Astrocyte (in vitro differentiated cells and primary cell): ENCODE measurements around the gene RASSF5. TPM values are rescaled to one million over a fixed set of nuclear protein-coding genes. Genes with fewer than 3 reads are reported as not detected.

Experiments
- DNase-seq: peaks from one replicate; pipeline ENCODE4 v3.0.0-alpha.2; 2010; ENCODE audit warnings: low read depth
- FAIRE-seq: peaks from 2 replicates; lab custom pipeline; 2011; peaks lifted over from hg19 to GRCh38; lab: Jason Lieb, UNC
- H2AFZ ChIP-seq: 2 replicates; pipeline ENCODE4 v1.6.0; 2012; ENCODE audit warnings: low read depth, low read length, inconsistent platforms
- H3K27ac ChIP-seq: 2 replicates; pipeline ENCODE4 v1.5.1; 2011; ENCODE audit warnings: low read depth, low read length, inconsistent platforms
- H3K27me3 ChIP-seq: 2 replicates; pipeline ENCODE4 v1.6.0; 2011; ENCODE audit warnings: low read length, inconsistent platforms; ENCODE audit not compliant: insufficient read depth
- H3K36me3 ChIP-seq: 2 replicates; pipeline ENCODE4 v1.5.1; 2011; ENCODE audit warnings: low read length, inconsistent platforms; ENCODE audit not compliant: insufficient read depth
- H3K4me1 ChIP-seq: 2 replicates; pipeline ENCODE4 v1.5.1; 2011; ENCODE audit warnings: low read length, inconsistent platforms; ENCODE audit not compliant: insufficient read depth
- H3K4me2 ChIP-seq: 2 replicates; pipeline ENCODE4 v1.6.0; 2012; ENCODE audit warnings: low read length, inconsistent platforms
- H3K4me3 ChIP-seq: 2 replicates; pipeline ENCODE4 v1.5.1; 2011; ENCODE audit warnings: low read depth, mild to moderate bottlenecking, low read length, inconsistent platforms; ENCODE audit not compliant: insufficient read depth
- H3K79me2 ChIP-seq: 2 replicates; pipeline ENCODE4 v1.6.0; 2012; ENCODE audit warnings: mild to moderate bottlenecking, low read length, inconsistent platforms; ENCODE audit not compliant: insufficient read depth
- H3K9ac ChIP-seq: 2 replicates; pipeline ENCODE4 v1.6.0; 2012; ENCODE audit warnings: mild to moderate bottlenecking, low read length, inconsistent platforms
- H3K9me3 ChIP-seq: 2 replicates; pipeline ENCODE4 v1.5.1; 2012; ENCODE audit warnings: low read depth, mild to moderate bottlenecking, low read length, inconsistent platforms; ENCODE audit not compliant: insufficient read depth
- H4K20me1 ChIP-seq: 2 replicates; pipeline ENCODE4 v1.6.0; 2012; ENCODE audit warnings: low read length, inconsistent platforms; ENCODE audit not compliant: insufficient read depth
- H3K27ac Mint-ChIP-seq: one replicate; pipeline ENCODE4 v1.8.0; 2021; ENCODE audit warnings: mild to moderate bottlenecking, mixed read lengths; ENCODE audit not compliant: unreplicated experiment
- H3K27me3 Mint-ChIP-seq: one replicate; pipeline ENCODE4 v1.8.0; 2021; ENCODE audit warnings: low read depth, mixed read lengths; ENCODE audit not compliant: unreplicated experiment
- H3K36me3 Mint-ChIP-seq: one replicate; pipeline ENCODE4 v1.8.0; 2021; ENCODE audit warnings: low read depth, mixed read lengths; ENCODE audit not compliant: unreplicated experiment
- H3K4me1 Mint-ChIP-seq: one replicate; pipeline ENCODE4 v1.8.0; 2021; ENCODE audit warnings: low read depth, mixed read lengths; ENCODE audit not compliant: unreplicated experiment
- H3K4me3 Mint-ChIP-seq: one replicate; pipeline ENCODE4 v1.8.0; 2021; ENCODE audit warnings: mild to moderate bottlenecking, moderate library complexity, mixed read lengths; ENCODE audit not compliant: unreplicated experiment
- H3K9me3 Mint-ChIP-seq: one replicate; pipeline ENCODE4 v1.8.0; 2021; ENCODE audit warnings: mild to moderate bottlenecking, mixed read lengths; ENCODE audit not compliant: unreplicated experiment
- CTCF ChIP-seq: IDR thresholded peaks from 2 replicates; pipeline ENCODE4 v1.5.1; 2011; ENCODE audit warnings: low read depth, mild to moderate bottlenecking, inconsistent platforms, low read length, moderate library complexity; ENCODE audit not compliant: insufficient read depth
- EZH2 ChIP-seq: IDR thresholded peaks from 2 replicates; pipeline ENCODE4 v1.6.1; 2012; ENCODE audit warnings: mild to moderate bottlenecking, low read length, inconsistent platforms; ENCODE audit not compliant: insufficient read depth
- total RNA-seq: library from RNA; stranded (reverse); gene quantifications from 2 replicates; pipeline ENCODE4 v1.2.1, GENCODE V29; 2021

The RASSF5 gene
- total RNA-seq, 1 donor from 2014 or later = 0.43 TPM

DNA sequence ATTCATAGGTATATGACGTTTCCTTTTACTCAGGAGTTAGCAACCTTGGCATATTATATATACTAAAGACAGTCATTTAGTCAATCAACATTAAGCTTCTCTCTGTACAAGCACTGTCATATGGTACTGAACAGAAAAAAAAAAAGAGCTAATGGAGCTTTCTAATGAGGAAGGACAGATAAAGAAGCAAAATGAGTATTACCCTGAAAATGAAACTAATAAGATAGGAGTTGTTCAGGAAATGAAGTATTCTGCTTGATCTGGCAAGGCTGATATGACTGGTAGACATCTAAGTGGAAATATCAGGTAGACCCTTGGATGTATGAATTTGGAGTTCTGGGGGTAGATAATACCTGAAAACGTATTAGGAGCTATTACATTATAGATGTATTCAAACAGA, 41.4 kb upstream of the RASSF5 start:
- H3K4me3 Mint-ChIP-seq = no peak overlapping the region
- peaks cover 12% of the 10 kb centered on the region for H3K36me3 Mint-ChIP-seq
- peaks cover 24% of the 10 kb centered on the region for H3K4me1 Mint-ChIP-seq
- H3K27ac Mint-ChIP-seq = no peak overlapping the region
- TF ChIP-seq EZH2 = no peak
- TF ChIP-seq CTCF = no peak
- H3K27me3 Mint-ChIP-seq = no peaks in the 10 kb centered on the region
- FAIRE-seq (no peak), DNase-seq (no peak)
- H3K79me2 ChIP-seq = no peaks in the 10 kb centered on the region
- no peak overlapping the region for H3K4me2 ChIP-seq
- no peak overlapping the region for H3K27ac ChIP-seq
- no peaks in the 10 kb centered on the region for H3K9me3 Mint-ChIP-seq
- H2AFZ ChIP-seq = no peak overlapping the region
- no peaks in the 10 kb centered on the region for H4K20me1 ChIP-seq
- H3K36me3 ChIP-seq = no peaks in the 10 kb centered on the region
- no peak overlapping the region for H3K4me3 ChIP-seq
- H3K9me3 ChIP-seq = no peaks in the 10 kb centered on the region
- H3K9ac ChIP-seq = no peak overlapping the region
- no peaks in the 10 kb centered on the region for H3K27me3 ChIP-seq
- H3K4me1 ChIP-seq = peaks cover 26% of the 10 kb centered on the region

GRCh38 chr1:206466840-206467649, 40.3 kb upstream of the RASSF5 start:
- no peaks in the 10 kb centered on the region for H3K79me2 ChIP-seq
- H3K27ac Mint-ChIP-seq = no peak overlapping the region
- TF ChIP-seq EZH2 = no peak
- TF ChIP-seq CTCF = no peak
- peaks cover 5% of the 10 kb centered on the region for H3K36me3 Mint-ChIP-seq
- H3K36me3 ChIP-seq = no peaks in the 10 kb centered on the region
- H3K9ac ChIP-seq = no peak overlapping the region
- FAIRE-seq (no peak), DNase-seq (no peak)
- H3K9me3 Mint-ChIP-seq = no peaks in the 10 kb centered on the region
- H3K4me3 ChIP-seq = no peak overlapping the region
- peaks cover 37% of the 10 kb centered on the region for H3K4me1 ChIP-seq
- no peaks in the 10 kb centered on the region for H3K27me3 Mint-ChIP-seq
- H3K9me3 ChIP-seq = no peaks in the 10 kb centered on the region
- no peak overlapping the region for H3K27ac ChIP-seq
- H3K4me3 Mint-ChIP-seq = no peak overlapping the region
- H2AFZ ChIP-seq = no peak overlapping the region
- H4K20me1 ChIP-seq = no peaks in the 10 kb centered on the region
- no peak overlapping the region for H3K4me2 ChIP-seq
- H3K4me1 Mint-ChIP-seq = peaks cover 31% of the 10 kb centered on the region
- no peaks in the 10 kb centered on the region for H3K27me3 ChIP-seq

DNA sequence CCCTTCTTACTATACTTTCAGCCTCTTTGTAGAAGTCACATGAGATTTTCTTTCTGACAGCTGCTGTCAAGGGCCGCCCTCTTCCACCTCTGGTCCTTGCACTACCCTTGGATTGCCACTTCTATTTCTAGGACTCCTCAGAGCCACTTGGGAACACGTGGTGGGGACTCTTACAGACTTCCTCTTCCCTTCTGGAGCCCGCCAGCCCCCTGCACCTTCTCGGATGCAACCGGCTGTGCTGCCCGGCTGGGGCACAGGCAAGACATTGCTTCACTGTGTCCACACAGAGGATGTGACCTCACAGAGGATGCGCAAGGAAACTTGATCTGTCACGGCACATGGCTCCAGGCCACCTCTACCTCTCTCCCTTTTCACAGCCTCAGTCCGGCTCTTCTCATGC, 39.4 kb upstream of the RASSF5 start:
- H3K9ac ChIP-seq = no peak overlapping the region
- H3K27ac Mint-ChIP-seq = no peak overlapping the region
- peaks cover 5% of the 10 kb centered on the region for H3K36me3 Mint-ChIP-seq
- no peak overlapping the region for H3K27ac ChIP-seq
- H3K27me3 Mint-ChIP-seq = no peaks in the 10 kb centered on the region
- no peaks in the 10 kb centered on the region for H3K27me3 ChIP-seq
- H3K4me3 ChIP-seq = no peak overlapping the region
- H3K4me3 Mint-ChIP-seq = no peak overlapping the region
- no peak for DNase-seq
- no peaks in the 10 kb centered on the region for H3K9me3 ChIP-seq
- FAIRE-seq = no peak
- no peak overlapping the region for H3K4me2 ChIP-seq
- H3K4me1 Mint-ChIP-seq = peaks cover 38% of the 10 kb centered on the region
- TF ChIP-seq EZH2 = no peak
- no peak for TF ChIP-seq CTCF
- no peak overlapping the region for H2AFZ ChIP-seq
- H4K20me1 ChIP-seq = peaks cover 7% of the 10 kb centered on the region
- H3K79me2 ChIP-seq = peaks cover 2% of the 10 kb centered on the region
- H3K9me3 Mint-ChIP-seq = no peaks in the 10 kb centered on the region
- H3K36me3 ChIP-seq = no peaks in the 10 kb centered on the region
- H3K4me1 ChIP-seq = peaks cover 45% of the 10 kb centered on the region
